Measurements from ENCODE around the gene CPA4. TPM values are rescaled to one million over a fixed set of nuclear protein-coding genes. Genes with fewer than 3 reads are reported as not detected.

Gene CPA4
- total RNA-seq, 1 experiment from 2014 or later = 22.1 TPM

DNA sequence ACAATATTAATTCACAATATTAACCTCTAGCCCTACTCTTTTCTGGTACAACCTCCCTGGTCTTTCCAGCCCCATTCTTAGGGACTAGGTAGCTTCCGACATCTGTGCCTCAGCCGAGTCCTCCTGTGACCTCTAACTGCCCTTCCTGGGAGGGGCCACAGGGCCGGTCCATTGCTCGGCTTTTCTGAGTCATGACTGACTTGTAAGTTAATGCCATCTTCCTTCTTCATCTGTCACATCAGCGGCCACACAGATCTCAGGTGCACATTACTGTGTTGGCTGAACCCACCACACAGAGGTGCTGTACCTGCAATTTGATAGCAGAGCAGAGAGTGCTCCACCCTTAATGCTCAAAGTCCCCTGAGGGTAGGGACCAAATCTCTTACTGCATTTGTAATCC, 4.1 kb upstream of the CPA4 start:
- no TSS peak for BruUV-seq (replicated peaks)
- Histone ChIP-seq H3K4me2 (ENCODE audit: low read length) (no peak overlapping the region), H3F3A (ENCODE audit: low read length, unreplicated experiment) (no peaks in the 10 kb centered on the region), H3K4me1 (ENCODE audit: insufficient read depth, low read length) (peaks cover 39% of the 10 kb centered on the region), H2AFZ (ENCODE audit: low read length) (no peak overlapping the region), H3K27me3 (ENCODE audit: low read length) (no peaks in the 10 kb centered on the region), H3K9ac (ENCODE audit: low read length) (no peak overlapping the region), H3K4me3 (ENCODE audit: low read length) (no peak overlapping the region), H3K36me3 (ENCODE audit: low read depth, low read length) (no peaks in the 10 kb centered on the region; the same call in 1 of the 2 replicates), H4K20me1 (ENCODE audit: low read length) (no peaks in the 10 kb centered on the region), H3K79me2 (ENCODE audit: low read length) (0 out of 2 replicates have a peak, but pooled peaks cover 4% of the 10 kb centered on the region), H3K27ac (ENCODE audit: low read length) (no peak overlapping the region), H3K9me3 (ENCODE audit: low read length) (no peaks in the 10 kb centered on the region), H3K9me2 (replicated peaks; ENCODE audit: low read length) (no peaks in the 10 kb centered on the region)
- DNase-seq = peak; percentile 4
- intact Hi-C loops (cut with micrococcal nuclease) = no loop called here
- TF ChIP-seq, protein P1, sequence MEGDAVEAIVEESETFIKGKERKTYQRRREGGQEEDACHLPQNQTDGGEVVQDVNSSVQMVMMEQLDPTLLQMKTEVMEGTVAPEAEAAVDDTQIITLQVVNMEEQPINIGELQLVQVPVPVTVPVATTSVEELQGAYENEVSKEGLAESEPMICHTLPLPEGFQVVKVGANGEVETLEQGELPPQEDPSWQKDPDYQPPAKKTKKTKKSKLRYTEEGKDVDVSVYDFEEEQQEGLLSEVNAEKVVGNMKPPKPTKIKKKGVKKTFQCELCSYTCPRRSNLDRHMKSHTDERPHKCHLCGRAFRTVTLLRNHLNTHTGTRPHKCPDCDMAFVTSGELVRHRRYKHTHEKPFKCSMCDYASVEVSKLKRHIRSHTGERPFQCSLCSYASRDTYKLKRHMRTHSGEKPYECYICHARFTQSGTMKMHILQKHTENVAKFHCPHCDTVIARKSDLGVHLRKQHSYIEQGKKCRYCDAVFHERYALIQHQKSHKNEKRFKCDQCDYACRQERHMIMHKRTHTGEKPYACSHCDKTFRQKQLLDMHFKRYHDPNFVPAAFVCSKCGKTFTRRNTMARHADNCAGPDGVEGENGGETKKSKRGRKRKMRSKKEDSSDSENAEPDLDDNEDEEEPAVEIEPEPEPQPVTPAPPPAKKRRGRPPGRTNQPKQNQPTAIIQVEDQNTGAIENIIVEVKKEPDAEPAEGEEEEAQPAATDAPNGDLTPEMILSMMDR (conservative IDR thresholded peaks at IDR 0.05; ENCODE audit: low read depth, low read length) = no peak
- TF ChIP-seq EZH2phosphoT487 (IDR thresholded peaks at IDR 0.05; ENCODE audit: borderline replicate concordance, low read length) = no peak
- no peak for TF ChIP-seq EZH2 (IDR thresholded peaks at IDR 0.05; ENCODE audit: low read length, unreplicated experiment)
- no peak for ATAC-seq
- CTCF ChIA-PET = no interaction called here
- POLR2A ChIA-PET (ENCODE audit: unreplicated experiment) = no interaction called here

DNA sequence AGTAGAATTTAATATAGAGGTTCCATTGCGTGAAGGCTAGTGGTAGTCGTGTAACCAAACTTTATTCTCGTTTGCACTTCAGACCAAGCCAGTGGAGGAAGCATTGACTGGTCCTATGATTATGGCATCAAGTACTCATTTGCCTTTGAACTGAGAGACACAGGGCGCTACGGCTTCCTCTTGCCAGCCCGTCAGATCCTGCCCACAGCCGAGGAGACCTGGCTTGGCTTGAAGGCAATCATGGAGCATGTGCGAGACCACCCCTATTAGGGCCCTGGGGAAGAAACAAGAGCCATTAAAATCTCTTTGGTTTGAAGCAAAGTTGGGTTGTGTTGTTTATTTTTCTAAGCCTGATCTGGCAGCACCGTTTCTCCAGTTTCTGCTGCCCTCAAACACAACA, 3.5 kb upstream of the CPA4 start:
- Histone ChIP-seq H2AFZ (ENCODE audit: low read length) (no peak overlapping the region), H3K9me3 (ENCODE audit: low read length) (peaks cover 6% of the 10 kb centered on the region; the same call in 1 of the 2 replicates), H3K36me3 (ENCODE audit: low read depth, low read length) (no peaks in the 10 kb centered on the region; the same call in 1 of the 2 replicates), H4K20me1 (ENCODE audit: low read length) (no peaks in the 10 kb centered on the region), H3K9ac (ENCODE audit: low read length) (no peak overlapping the region), H3K4me3 (ENCODE audit: low read length) (no peak overlapping the region), H3K27ac (ENCODE audit: low read length) (no peak overlapping the region), H3K27me3 (ENCODE audit: low read length) (no peaks in the 10 kb centered on the region), H3F3A (ENCODE audit: low read length, unreplicated experiment) (no peaks in the 10 kb centered on the region), H3K4me1 (ENCODE audit: insufficient read depth, low read length) (peaks cover 44% of the 10 kb centered on the region), H3K9me2 (replicated peaks; ENCODE audit: low read length) (no peaks in the 10 kb centered on the region), H3K4me2 (ENCODE audit: low read length) (no peak overlapping the region), H3K79me2 (ENCODE audit: low read length) (peaks cover 9% of the 10 kb centered on the region; the same call in 1 of the 2 replicates)
- no TSS peak for BruUV-seq (replicated peaks)
- TF ChIP-seq, protein P1 (conservative IDR thresholded peaks at IDR 0.05; ENCODE audit: low read depth, low read length) = no peak
- TF ChIP-seq EZH2 (IDR thresholded peaks at IDR 0.05; ENCODE audit: low read length, unreplicated experiment) (no peak), EZH2phosphoT487 (IDR thresholded peaks at IDR 0.05; ENCODE audit: borderline replicate concordance, low read length) (no peak)
- intact Hi-C loops (cut with micrococcal nuclease) = no loop called here
- DNase-seq (no peak), ATAC-seq (no peak)
- POLR2A ChIA-PET (ENCODE audit: unreplicated experiment) = no interaction called here
- CTCF ChIA-PET = no interaction called here

- BruUV-seq (replicated peaks) = no TSS peak
- Histone ChIP-seq H2AFZ (ENCODE audit: low read length) (no peak overlapping the region), H3K4me3 (ENCODE audit: low read length) (no peak overlapping the region), H3K27ac (ENCODE audit: low read length) (peak overlapping the region; percentile 50), H3K9me2 (replicated peaks; ENCODE audit: low read length) (no peaks in the 10 kb centered on the region), H3K36me3 (ENCODE audit: low read depth, low read length) (no peaks in the 10 kb centered on the region; the same call in 1 of the 2 replicates), H3K4me2 (ENCODE audit: low read length) (peak overlapping the region; percentile 35), H3K9ac (ENCODE audit: low read length) (no peak overlapping the region), H3K79me2 (ENCODE audit: low read length) (peaks cover 14% of the 10 kb centered on the region; the same call in 1 of the 2 replicates), H3K27me3 (ENCODE audit: low read length) (no peaks in the 10 kb centered on the region), H3F3A (ENCODE audit: low read length, unreplicated experiment) (no peaks in the 10 kb centered on the region), H3K4me1 (ENCODE audit: insufficient read depth, low read length) (peaks cover 44% of the 10 kb centered on the region), H4K20me1 (ENCODE audit: low read length) (no peaks in the 10 kb centered on the region), H3K9me3 (ENCODE audit: low read length) (peaks cover 8% of the 10 kb centered on the region; the same call in 1 of the 2 replicates)
- DNase-seq (peak; percentile 85), ATAC-seq (peak; percentile 37)
- CTCF ChIA-PET = no interaction called here
- intact Hi-C loops (cut with micrococcal nuclease) = loop anchor here (5.0 kb wide), 1 partner anchor 48 kb away; no protein-coding TSS in a partner anchor
- POLR2A ChIA-PET (ENCODE audit: unreplicated experiment) = no interaction called here
- no peak for TF ChIP-seq EZH2phosphoT487 (IDR thresholded peaks at IDR 0.05; ENCODE audit: borderline replicate concordance, low read length)
- no peak for TF ChIP-seq EZH2 (IDR thresholded peaks at IDR 0.05; ENCODE audit: low read length, unreplicated experiment)
- TF ChIP-seq, protein P1 (conservative IDR thresholded peaks at IDR 0.05; ENCODE audit: low read depth, low read length) = no peak
Observed at GRCh38 chr7:130290745-130291144, 2.2 kb upstream of the CPA4 start.

All from PC-3 (cell line).